ENCODE data around the gene CAMK1D.

The CAMK1D gene

GRCh38 chr10:12880423-12880822, 531.1 kb downstream of the CAMK1D start:
- DNase-seq, result no peak

- DNase-seq, result no peak
Observed at GRCh38 chr10:12884851-12885250, 535.5 kb downstream of the CAMK1D start.

All from fibroblast of skin of right biceps (primary cell).